Measurements from ENCODE around the gene OPHN1. TPM values are rescaled to one million over a fixed set of nuclear protein-coding genes. Genes with fewer than 3 reads are reported as not detected.
"Not testable (repeated sequence)": the region's sequence is repeated elsewhere in the genome, so short reads cannot be mapped to it uniquely, and the experiment has no call there.

The OPHN1 gene
- total RNA-seq, 1 donor from 2014 or later = 10.7 TPM

- ATAC-seq (no peak), DNase-seq (no peak)
- Histone ChIP-seq H3K36me3 (no peaks in the 10 kb centered on the region), H3K4me1 (peaks cover 9% of the 10 kb centered on the region), H3K27ac (no peak overlapping the region), H3K27me3 (ENCODE audit: low read depth) (no peaks in the 10 kb centered on the region), H3K4me3 (no peak overlapping the region), H3K9me3 (no peaks in the 10 kb centered on the region)
- TF ChIP-seq CTCF (IDR thresholded peaks at IDR 0.05) = no peak
- intact Hi-C loops (cut with DNase I) = no loop called here
These were observed 88.3 kb downstream of the OPHN1 start for GRCh38 chrX:68345025-68345424.

GRCh38 chrX:68343551-68343950, 89.7 kb downstream of the OPHN1 start:
- no peaks in the 10 kb centered on the region for H3K9me3 ChIP-seq
- no peaks in the 10 kb centered on the region for H3K27me3 ChIP-seq (ENCODE audit: low read depth)
- H3K4me3 ChIP-seq = no peak overlapping the region

GRCh38 chrX:68332201-68332731, 101.0 kb downstream of the OPHN1 start:
- no peak for TF ChIP-seq CTCF (IDR thresholded peaks at IDR 0.05)
- H3K9me3 ChIP-seq = no peaks in the 10 kb centered on the region
- no peak for DNase-seq
- intact Hi-C loops (cut with DNase I) = no loop called here
- H3K27ac ChIP-seq = no peak overlapping the region
- no peaks in the 10 kb centered on the region for H3K36me3 ChIP-seq
- H3K4me3 ChIP-seq = no peak overlapping the region
- no peaks in the 10 kb centered on the region for H3K4me1 ChIP-seq
- ATAC-seq = no peak
- H3K27me3 ChIP-seq (ENCODE audit: low read depth) = no peaks in the 10 kb centered on the region

More at GRCh38 chrX:68343551-68343950, 89.7 kb downstream of the OPHN1 start:
- H3K4me1 ChIP-seq = peaks cover 9% of the 10 kb centered on the region
- no peak for ATAC-seq
- H3K27ac ChIP-seq = no peak overlapping the region
- no peak for DNase-seq
- intact Hi-C loops (cut with DNase I) = no loop called here
- H3K36me3 ChIP-seq = no peaks in the 10 kb centered on the region
- no peak for TF ChIP-seq CTCF (IDR thresholded peaks at IDR 0.05)

- H3K27me3 ChIP-seq (ENCODE audit: low read depth); H3K4me3 ChIP-seq; H3K27ac ChIP-seq; intact Hi-C loops (cut with DNase I); DNase-seq; H3K4me1 ChIP-seq; H3K9me3 ChIP-seq; H3K36me3 ChIP-seq; ATAC-seq: not testable (repeated sequence)
These were observed 106.5 kb downstream of the OPHN1 start for GRCh38 chrX:68326841-68327240.

- no peaks in the 10 kb centered on the region for H3K4me1 ChIP-seq
- no peak overlapping the region for H3K4me3 ChIP-seq
- H3K27ac ChIP-seq = no peak overlapping the region
- TF ChIP-seq CTCF (IDR thresholded peaks at IDR 0.05) = no peak
- DNase-seq = no peak
- intact Hi-C loops (cut with DNase I) = no loop called here
- ATAC-seq = no peak
- H3K36me3 ChIP-seq = no peaks in the 10 kb centered on the region
- no peaks in the 10 kb centered on the region for H3K27me3 ChIP-seq (ENCODE audit: low read depth)
- H3K9me3 ChIP-seq = no peaks in the 10 kb centered on the region
These were observed 125.5 kb downstream of the OPHN1 start for GRCh38 chrX:68307769-68308168.

- Histone ChIP-seq H3K4me3 (no peak overlapping the region), H3K9me3 (no peaks in the 10 kb centered on the region), H3K36me3 (no peaks in the 10 kb centered on the region), H3K27ac (no peak overlapping the region), H3K27me3 (ENCODE audit: low read depth) (no peaks in the 10 kb centered on the region), H3K4me1 (no peaks in the 10 kb centered on the region)
- DNase-seq = no peak
- ATAC-seq = no peak
- TF ChIP-seq CTCF (IDR thresholded peaks at IDR 0.05) = no peak
- intact Hi-C loops (cut with DNase I) = no loop called here
These were observed 128.7 kb downstream of the OPHN1 start for GRCh38 chrX:68304602-68305001.

Data from lower lobe of right lung (tissue), 2 donors.